IMR-90 (cell line): Measurements from ENCODE around the gene THRA. TPM values are rescaled to one million over a fixed set of nuclear protein-coding genes. Genes with fewer than 3 reads are reported as not detected.

Source experiments
- MAFK ChIP-seq: IDR thresholded peaks from 2 replicates; pipeline ENCODE4 v1.6.1; 2012; ENCODE audit warnings: low read depth, low read length, improper control_type of control experiment
- RCOR1 ChIP-seq: IDR thresholded peaks from 2 replicates; pipeline ENCODE4 v1.6.1; 2012; ENCODE audit warnings: mild to moderate bottlenecking, low read length, improper control_type of control experiment; ENCODE audit not compliant: insufficient replicate concordance
- RFX5 ChIP-seq: IDR thresholded peaks from 2 replicates; pipeline ENCODE4 v1.8.0; 2012; ENCODE audit warnings: low read depth, mild to moderate bottlenecking, low read length, moderate library complexity
- polyA plus RNA-seq, 3 experiments: library from polyadenylated mRNA; depleted of rRNA; stranded (reverse); fragments of >200 nt; gene quantifications; 2 replicates each; pipeline ENCODE4 v1.2.3, GENCODE V29; 2012; ENCODE audit warnings: low replicate concordance in 1 of 3
- total RNA-seq: library from RNA; depleted of rRNA; stranded (reverse); fragments of >200 nt; gene quantifications from 2 replicates; pipeline ENCODE4 v1.2.3, GENCODE V29; 2012

Gene THRA
- total and polyA plus RNA-seq, 2 of the 4 experiments (the other 2 are of a cell fraction), result 22.0 to 23.4 TPM

DNA sequence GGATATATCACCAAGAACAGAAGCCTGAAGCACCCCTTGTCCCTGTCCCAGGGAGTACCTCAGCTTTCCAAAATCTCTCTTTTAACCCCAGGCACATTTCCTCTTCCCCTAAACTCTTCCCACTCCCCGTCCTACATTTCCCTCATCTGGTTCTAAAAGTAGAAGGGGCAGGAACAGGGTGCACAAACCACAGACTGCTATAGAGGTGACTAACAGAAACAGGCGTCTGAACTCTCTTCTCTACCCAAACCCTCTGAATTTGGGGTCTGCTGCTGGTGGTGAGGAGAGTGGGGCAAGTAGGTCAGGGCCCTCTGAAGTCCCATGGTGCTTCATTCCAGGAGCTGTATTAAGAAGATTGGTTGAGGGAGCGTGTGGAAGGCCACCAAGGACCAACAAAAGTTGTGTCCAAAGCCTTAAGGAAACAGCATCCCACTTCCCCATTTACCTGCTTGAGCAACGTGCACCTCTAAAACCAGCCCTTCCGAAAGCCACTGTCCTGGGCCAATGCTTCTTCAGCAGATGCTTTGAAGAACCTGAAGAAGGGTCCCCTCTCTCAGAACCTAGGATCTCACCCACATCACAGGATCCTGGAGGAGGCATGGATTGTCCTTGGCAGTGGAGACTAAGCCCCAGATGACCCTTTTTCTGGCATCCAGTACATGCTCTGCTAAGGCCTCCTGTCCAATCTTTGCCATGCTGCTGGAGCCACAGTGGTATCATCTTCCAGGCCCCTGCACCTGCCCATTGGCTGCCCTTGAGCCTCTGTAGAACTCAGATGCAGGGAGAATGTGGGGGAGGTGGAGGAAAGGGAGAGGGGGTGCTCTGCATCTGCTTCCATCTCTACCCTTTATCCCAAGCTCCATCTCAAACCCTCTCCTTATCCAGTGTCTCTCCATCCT, 43.3 kb downstream of the THRA start (continued):
- TF ChIP-seq RCOR1, result no peak
- TF ChIP-seq RFX5, result no peak
- no peak for TF ChIP-seq MAFK
